Naive B cell (primary cell): Measurements from ENCODE around the gene ECI2. TPM values are rescaled to one million over a fixed set of nuclear protein-coding genes. Genes with fewer than 3 reads are reported as not detected.

Experiments
- ATAC-seq, 2 donors: fragments of 150-1000 bp; cut with Tn5 transposase; 2 replicates each; pipeline ENCODE4 v1.10.0; 2021; ENCODE audit warnings: low read depth in 2 of 2, mild to moderate bottlenecking in 2 of 2, moderate library complexity in 2 of 2
- DNase-seq: peaks from one replicate; pipeline ENCODE4 v3.0.0; 2022
- H3K27ac Mint-ChIP-seq, 6 donors: one replicate each; pipeline ENCODE4 v1.8.0; 2020 to 2022; ENCODE audit warnings: mild to moderate bottlenecking in 6 of 6, mixed read lengths in 6 of 6, moderate library complexity in 5 of 6, inconsistent platforms in 2 of 6
- H3K27me3 Mint-ChIP-seq, 3 donors: one replicate each; pipeline ENCODE4 v1.8.0; 2021 to 2022; ENCODE audit warnings: mixed read lengths in 3 of 3, mild to moderate bottlenecking in 1 of 3
- H3K36me3 Mint-ChIP-seq, 2 donors: one replicate each; pipeline ENCODE4 v1.8.0; 2020 to 2022; ENCODE audit warnings: mixed read lengths in 2 of 2, inconsistent platforms in 1 of 2, mild to moderate bottlenecking in 1 of 2
- H3K4me1 Mint-ChIP-seq, 3 donors: one replicate each; pipeline ENCODE4 v1.8.0; 2020 to 2022; ENCODE audit warnings: mixed read lengths in 3 of 3, inconsistent platforms in 1 of 3, mild to moderate bottlenecking in 1 of 3, moderate library complexity in 1 of 3
- H3K4me3 Mint-ChIP-seq, 8 donors: one replicate each; pipeline ENCODE4 v1.8.0; 2020 to 2022; ENCODE audit warnings: mild to moderate bottlenecking in 8 of 8, mixed read lengths in 8 of 8, moderate library complexity in 8 of 8, inconsistent platforms in 2 of 8
- H3K9me3 Mint-ChIP-seq, 7 donors: one replicate each; pipeline ENCODE4 v1.8.0; 2020 to 2022; ENCODE audit warnings: mixed read lengths in 7 of 7, mild to moderate bottlenecking in 5 of 7, inconsistent platforms in 2 of 7, moderate library complexity in 1 of 7
- polyA plus RNA-seq, 6 donors: library from polyadenylated mRNA; unstranded; fragments of 300-500 nt; fragmentation: Illumina TruSeq; gene quantifications; one replicate each; pipeline ENCODE4 v1.2.3, GENCODE V29; 2021; ENCODE audit warnings: low read depth in 6 of 6

Gene ECI2
- 10 to 100 TPM; 25.5 to 64.8 (median 47.7) TPM for polyA plus RNA-seq

GRCh38 chr6:4134841-4135664 is at the start of gene ECI2:
Gene ECI2, minus strand, starts transcription at chr6:4135575. Its CDS starts 15 bp downstream, at chr6:4135560.
- Mint-ChIP-seq H3K27ac (peak within 1 kb of the TSS; percentile 47 to 86 (median 81)), H3K27me3 (no peaks in the 10 kb centered on the region), H3K9me3 (peaks cover 0 to 12% (median 0%) of the 10 kb centered on the region in 7 donors), H3K4me1 (peaks cover 14 to 27% (median 25%) of the 10 kb centered on the region in 3 donors), H3K4me3 (peak within 1 kb of the TSS; percentile 87 to 95 (median 92)), H3K36me3 (peaks cover 20 to 22% of the 10 kb centered on the region in 2 donors)
- DNase-seq (no peak), ATAC-seq (peak; percentile 48 to 51)

GRCh38 chr6:4180652-4181255 is 45.4 kb upstream of the ECI2 start:
- ATAC-seq (no peak), DNase-seq (no peak)
- Mint-ChIP-seq H3K27ac (no peak overlapping the region), H3K4me3 (no peak overlapping the region), H3K36me3 (no peaks in the 10 kb centered on the region), H3K9me3 (peaks cover 0 to 4% (median 0%) of the 10 kb centered on the region in 7 donors), H3K4me1 (no peaks in the 10 kb centered on the region), H3K27me3 (peaks cover 9 to 32% (median 29%) of the 10 kb centered on the region in 3 donors)

GRCh38 chr6:4179960-4180651 is 44.7 kb upstream of the ECI2 start:
- no peak overlapping the region for H3K4me3 Mint-ChIP-seq
- H3K9me3 Mint-ChIP-seq, result peaks cover 0 to 4% (median 0%) of the 10 kb centered on the region in 7 donors
- no peak for DNase-seq
- H3K36me3 Mint-ChIP-seq, result no peaks in the 10 kb centered on the region
- no peak for ATAC-seq
- no peak overlapping the region for H3K27ac Mint-ChIP-seq
- H3K27me3 Mint-ChIP-seq, result peaks cover 9 to 26% (median 25%) of the 10 kb centered on the region in 3 donors
- H3K4me1 Mint-ChIP-seq, result no peaks in the 10 kb centered on the region

- Mint-ChIP-seq H3K9me3 (peaks cover 0 to 4% (median 0%) of the 10 kb centered on the region in 7 donors), H3K27me3 (peaks cover 9 to 20% (median 17%) of the 10 kb centered on the region in 3 donors), H3K4me1 (no peaks in the 10 kb centered on the region), H3K36me3 (no peaks in the 10 kb centered on the region), H3K27ac (no peak overlapping the region), H3K4me3 (no peak overlapping the region)
- DNase-seq (no peak), ATAC-seq (no peak)
Observed at GRCh38 chr6:4178737-4179333, 43.5 kb upstream of the ECI2 start.

GRCh38 chr6:4176907-4177306 is 41.5 kb upstream of the ECI2 start:
- Mint-ChIP-seq H3K4me3 (no peak overlapping the region), H3K4me1 (peaks cover 3 to 5% (median 5%) of the 10 kb centered on the region in 3 donors), H3K27me3 (peaks cover 9 to 20% (median 14%) of the 10 kb centered on the region in 3 donors), H3K9me3 (no peaks in the 10 kb centered on the region), H3K27ac (no peak overlapping the region), H3K36me3 (no peaks in the 10 kb centered on the region)
- DNase-seq (no peak), ATAC-seq (no peak)

GRCh38 chr6:4174042-4174441 is 38.7 kb upstream of the ECI2 start:
- Mint-ChIP-seq H3K27ac (no peak overlapping the region), H3K4me1 (peaks cover 3 to 5% (median 5%) of the 10 kb centered on the region in 3 donors), H3K36me3 (no peaks in the 10 kb centered on the region), H3K9me3 (no peaks in the 10 kb centered on the region), H3K27me3 (peaks cover 2 to 17% (median 4%) of the 10 kb centered on the region in 3 donors), H3K4me3 (no peak overlapping the region)
- no peak for ATAC-seq
- no peak for DNase-seq

GRCh38 chr6:4172368-4172767 is 37.0 kb upstream of the ECI2 start:
- DNase-seq (no peak), ATAC-seq (no peak)
- H3K4me1 Mint-ChIP-seq, result peaks cover 3 to 5% (median 5%) of the 10 kb centered on the region in 3 donors
- H3K27me3 Mint-ChIP-seq, result peaks cover 4 to 15% (median 8%) of the 10 kb centered on the region in 3 donors
- H3K36me3 Mint-ChIP-seq, result peaks cover 0 to 7% of the 10 kb centered on the region in 2 donors
- peaks cover 0 to 8% (median 3%) of the 10 kb centered on the region in 7 donors for H3K9me3 Mint-ChIP-seq
- H3K4me3 Mint-ChIP-seq, result no peak overlapping the region
- H3K27ac Mint-ChIP-seq, result peak overlapping the region in 3 of 6 donors; percentile 37 to 75 (median 69)

- Mint-ChIP-seq H3K36me3 (peaks cover 0 to 7% of the 10 kb centered on the region in 2 donors), H3K4me3 (no peak overlapping the region), H3K4me1 (peaks cover 3 to 5% (median 5%) of the 10 kb centered on the region in 3 donors), H3K27me3 (peaks cover 0 to 11% (median 8%) of the 10 kb centered on the region in 3 donors), H3K27ac (no peak overlapping the region), H3K9me3 (peaks cover 0 to 9% (median 3%) of the 10 kb centered on the region in 7 donors)
- DNase-seq (no peak), ATAC-seq (no peak)
Observed at GRCh38 chr6:4170297-4170696, 34.9 kb upstream of the ECI2 start.

- no peak for ATAC-seq
- DNase-seq, result no peak
- Mint-ChIP-seq H3K4me3 (no peak overlapping the region), H3K9me3 (peaks cover 0 to 9% (median 3%) of the 10 kb centered on the region in 7 donors), H3K4me1 (peaks cover 3 to 5% (median 5%) of the 10 kb centered on the region in 3 donors), H3K27ac (no peak overlapping the region), H3K36me3 (peaks cover 0 to 7% of the 10 kb centered on the region in 2 donors), H3K27me3 (peaks cover 0 to 8% (median 7%) of the 10 kb centered on the region in 3 donors)
Observed at GRCh38 chr6:4169028-4169789, 33.8 kb upstream of the ECI2 start.

GRCh38 chr6:4167833-4168232 is 32.5 kb upstream of the ECI2 start:
- ATAC-seq (no peak), DNase-seq (no peak)
- Mint-ChIP-seq H3K36me3 (peaks cover 0 to 7% of the 10 kb centered on the region in 2 donors), H3K4me1 (peaks cover 3 to 5% (median 5%) of the 10 kb centered on the region in 3 donors), H3K27me3 (peaks cover 0 to 8% (median 7%) of the 10 kb centered on the region in 3 donors), H3K4me3 (no peak overlapping the region), H3K9me3 (peaks cover 0 to 9% (median 3%) of the 10 kb centered on the region in 7 donors), H3K27ac (no peak overlapping the region)

GRCh38 chr6:4167123-4167522 is 31.7 kb upstream of the ECI2 start:
- peaks cover under 1 to 2% (median under 1%) of the 10 kb centered on the region in 3 donors for H3K4me1 Mint-ChIP-seq
- DNase-seq, result no peak
- peaks cover 0 to 7% of the 10 kb centered on the region in 2 donors for H3K36me3 Mint-ChIP-seq
- H3K9me3 Mint-ChIP-seq, result peaks cover 0 to 9% (median 3%) of the 10 kb centered on the region in 7 donors
- ATAC-seq, result no peak
- H3K27me3 Mint-ChIP-seq, result peaks cover 0 to 8% (median 7%) of the 10 kb centered on the region in 3 donors
- H3K27ac Mint-ChIP-seq, result no peak overlapping the region
- H3K4me3 Mint-ChIP-seq, result no peak overlapping the region

- ATAC-seq (no peak), DNase-seq (no peak)
- Mint-ChIP-seq H3K4me3 (no peak overlapping the region), H3K36me3 (peaks cover 0 to 7% of the 10 kb centered on the region in 2 donors), H3K27ac (peak overlapping the region in 1 of 6 donors; percentile 21), H3K4me1 (no peaks in the 10 kb centered on the region), H3K27me3 (peaks cover 0 to 21% (median 16%) of the 10 kb centered on the region in 3 donors), H3K9me3 (peaks cover 0 to 9% (median 3%) of the 10 kb centered on the region in 7 donors)
Observed at GRCh38 chr6:4164456-4164855, 29.1 kb upstream of the ECI2 start.
